Kidney epithelial cell (primary cell): Measurements from ENCODE around the gene RUNX2. TPM values are rescaled to one million over a fixed set of nuclear protein-coding genes. Genes with fewer than 3 reads are reported as not detected.
"Not testable (repeated sequence)": the region's sequence is repeated elsewhere in the genome, so short reads cannot be mapped to it uniquely, and the experiment has no call there.

Experiments
- DNase-seq: peaks from one replicate; pipeline ENCODE4 v3.0.0-alpha.2; 2010; ENCODE audit warnings: low read depth
- H3K27me3 ChIP-seq: 2 replicates; pipeline ENCODE4 v1.6.0; 2011; ENCODE audit warnings: low read length; ENCODE audit not compliant: control insufficient read depth, insufficient read depth
- H3K36me3 ChIP-seq: 2 replicates; pipeline ENCODE4 v1.5.1; 2011; ENCODE audit warnings: low read length; ENCODE audit not compliant: control insufficient read depth, insufficient read depth
- H3K4me3 ChIP-seq: 2 replicates; pipeline ENCODE4 v1.5.1; 2011; ENCODE audit warnings: low read depth, mild to moderate bottlenecking, control low read depth, low read length
- total RNA-seq: library from RNA; depleted of rRNA; stranded (reverse); fragments of >200 nt; gene quantifications from 2 replicates; pipeline ENCODE4 v1.2.3, GENCODE V29; 2015
- TF ChIP-seq, protein P1 (sequence below): IDR thresholded peaks from 2 replicates; pipeline ENCODE4 v1.5.1; 2011; ENCODE audit warnings: mild to moderate bottlenecking, moderate library complexity, low read length, control low read depth, inconsistent platforms; ENCODE audit not compliant: insufficient read depth, poor library complexity, severe bottlenecking

RUNX2 gene
- total RNA-seq, 1 donor from 2014 or later, result 9.2 TPM

- Histone ChIP-seq H3K4me3 (no peak overlapping the region), H3K36me3 (no peaks in the 10 kb centered on the region), H3K27me3 (no peaks in the 10 kb centered on the region)
- TF ChIP-seq, protein P1, sequence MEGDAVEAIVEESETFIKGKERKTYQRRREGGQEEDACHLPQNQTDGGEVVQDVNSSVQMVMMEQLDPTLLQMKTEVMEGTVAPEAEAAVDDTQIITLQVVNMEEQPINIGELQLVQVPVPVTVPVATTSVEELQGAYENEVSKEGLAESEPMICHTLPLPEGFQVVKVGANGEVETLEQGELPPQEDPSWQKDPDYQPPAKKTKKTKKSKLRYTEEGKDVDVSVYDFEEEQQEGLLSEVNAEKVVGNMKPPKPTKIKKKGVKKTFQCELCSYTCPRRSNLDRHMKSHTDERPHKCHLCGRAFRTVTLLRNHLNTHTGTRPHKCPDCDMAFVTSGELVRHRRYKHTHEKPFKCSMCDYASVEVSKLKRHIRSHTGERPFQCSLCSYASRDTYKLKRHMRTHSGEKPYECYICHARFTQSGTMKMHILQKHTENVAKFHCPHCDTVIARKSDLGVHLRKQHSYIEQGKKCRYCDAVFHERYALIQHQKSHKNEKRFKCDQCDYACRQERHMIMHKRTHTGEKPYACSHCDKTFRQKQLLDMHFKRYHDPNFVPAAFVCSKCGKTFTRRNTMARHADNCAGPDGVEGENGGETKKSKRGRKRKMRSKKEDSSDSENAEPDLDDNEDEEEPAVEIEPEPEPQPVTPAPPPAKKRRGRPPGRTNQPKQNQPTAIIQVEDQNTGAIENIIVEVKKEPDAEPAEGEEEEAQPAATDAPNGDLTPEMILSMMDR, result no peak
- DNase-seq, result no peak
These were observed 134.3 kb downstream of the RUNX2 start for GRCh38 chr6:45462190-45463134.

GRCh38 chr6:45464685-45465084 is 136.6 kb downstream of the RUNX2 start:
- TF ChIP-seq, protein P1, result no peak
- Histone ChIP-seq H3K4me3 (no peak overlapping the region), H3K36me3 (no peaks in the 10 kb centered on the region), H3K27me3 (no peaks in the 10 kb centered on the region)
- no peak for DNase-seq

DNA sequence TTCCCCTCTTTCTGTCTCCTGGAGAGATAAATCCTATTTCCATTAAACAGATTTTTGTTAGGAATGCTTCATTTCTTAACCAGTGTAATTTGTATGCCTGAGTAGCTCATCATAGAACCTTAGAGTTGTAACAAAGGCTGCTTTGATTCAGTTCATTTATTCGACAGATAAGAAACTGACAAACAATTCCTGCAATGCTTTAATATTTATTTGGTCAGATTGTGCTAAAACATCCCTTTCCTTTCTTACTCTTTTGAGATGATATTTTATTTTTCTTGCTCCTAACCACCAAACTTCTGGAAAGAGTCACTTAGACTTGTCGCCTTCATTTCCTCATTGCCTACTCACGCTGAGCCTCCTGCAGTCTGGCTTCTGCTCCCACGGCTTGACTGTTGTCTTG is 138.6 kb downstream of the RUNX2 start:
- TF ChIP-seq, protein P1, result no peak
- Histone ChIP-seq H3K27me3 (no peaks in the 10 kb centered on the region), H3K36me3 (no peaks in the 10 kb centered on the region), H3K4me3 (no peak overlapping the region)
- DNase-seq, result no peak

DNA sequence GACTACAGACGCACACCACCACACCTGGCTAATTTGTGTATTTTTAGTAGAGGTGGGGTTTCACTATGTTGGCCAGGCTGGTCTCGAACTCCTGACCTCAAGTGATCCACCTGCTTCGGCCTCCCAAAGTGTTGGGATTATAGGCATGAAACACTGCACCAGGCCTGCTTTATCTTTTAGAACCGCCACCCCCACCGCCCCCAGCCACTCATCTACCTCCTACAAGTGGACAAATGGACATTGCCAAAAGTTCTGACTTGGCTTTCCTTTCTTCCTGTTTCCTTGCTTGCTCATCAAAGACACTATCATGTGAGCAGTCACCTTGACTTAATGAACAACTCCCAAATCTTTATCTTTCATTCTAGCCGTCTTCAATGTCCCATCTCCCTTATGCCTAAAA is 139.3 kb downstream of the RUNX2 start:
- not testable (repeated sequence) for H3K27me3 ChIP-seq, DNase-seq, H3K4me3 ChIP-seq, H3K36me3 ChIP-seq

GRCh38 chr6:45467853-45468252 is 139.7 kb downstream of the RUNX2 start:
- Histone ChIP-seq H3K4me3 (no peak overlapping the region), H3K36me3 (no peaks in the 10 kb centered on the region), H3K27me3 (no peaks in the 10 kb centered on the region)
- TF ChIP-seq, protein P1, result no peak
- DNase-seq, result no peak

DNA sequence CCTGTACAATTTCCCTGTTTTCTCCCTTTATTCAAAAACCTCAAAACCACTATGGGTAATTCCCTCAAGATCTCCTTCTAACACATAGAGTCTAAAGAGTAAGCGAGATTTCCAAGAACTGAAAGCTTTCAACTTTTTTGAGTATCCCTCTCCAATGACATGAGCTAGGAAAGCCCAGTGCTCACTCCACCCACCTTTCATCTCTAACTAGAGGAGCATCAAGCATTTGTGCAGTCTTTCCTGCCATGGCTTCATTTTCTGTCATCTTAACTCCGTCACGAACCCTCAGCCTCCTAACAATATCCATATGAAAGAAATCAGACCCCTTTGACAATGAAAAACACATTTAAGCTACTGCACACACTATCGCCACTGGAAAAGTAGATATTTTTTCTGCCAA is 141.5 kb downstream of the RUNX2 start:
- TF ChIP-seq, protein P1, result no peak
- DNase-seq, result no peak
- no peak overlapping the region for H3K4me3 ChIP-seq
- no peaks in the 10 kb centered on the region for H3K36me3 ChIP-seq
- no peaks in the 10 kb centered on the region for H3K27me3 ChIP-seq
